ENCODE results near the gene MPZL2. TPM values are rescaled to one million over a fixed set of nuclear protein-coding genes. Genes with fewer than 3 reads are reported as not detected.

MPZL2 gene
- total RNA-seq, 2 donors from 2014 or later = 19.7 to 48.5 TPM

DNA sequence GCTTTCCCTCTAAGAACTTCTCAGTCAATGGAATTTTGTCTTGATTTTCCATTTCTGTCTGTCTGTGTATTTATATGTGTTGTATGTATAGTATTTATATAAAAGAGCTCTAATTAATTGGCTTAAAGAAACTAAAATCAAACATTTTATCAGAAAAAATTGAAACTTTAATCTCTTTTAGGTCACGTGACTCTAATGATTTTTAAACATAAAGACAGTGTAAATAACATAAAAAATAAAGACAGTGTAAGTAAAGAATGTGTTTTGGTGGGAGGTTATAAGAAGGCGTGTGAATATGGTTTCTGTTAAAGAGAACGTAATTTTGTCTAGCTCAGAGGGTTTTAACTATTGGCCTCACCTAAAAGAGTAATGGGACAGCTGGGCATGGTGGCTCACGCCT lies 41.7 kb downstream of the MPZL2 start:
- Histone ChIP-seq H3K9me3 (no peaks in the 10 kb centered on the region), H3K36me3 (replicated peaks in 1 of 2; ENCODE audit: insufficient read depth in 1 of 2, low read depth in 2 of 2) (no peaks in the 10 kb centered on the region), H3K4me3 (no peak overlapping the region), H3K4me1 (no peaks in the 10 kb centered on the region), H3K27ac (no peak overlapping the region), H3K27me3 (no peaks in the 10 kb centered on the region)
- no peak for DNase-seq
- 45 to 50% methylated on average over 4 of the region's 4 CpGs for WGBS, 2 donors
- intact Hi-C loops (cut with DNase I) = no loop called here
- no peak for TF ChIP-seq POLR2A (IDR thresholded peaks at IDR 0.05)
- TF ChIP-seq, protein P1, sequence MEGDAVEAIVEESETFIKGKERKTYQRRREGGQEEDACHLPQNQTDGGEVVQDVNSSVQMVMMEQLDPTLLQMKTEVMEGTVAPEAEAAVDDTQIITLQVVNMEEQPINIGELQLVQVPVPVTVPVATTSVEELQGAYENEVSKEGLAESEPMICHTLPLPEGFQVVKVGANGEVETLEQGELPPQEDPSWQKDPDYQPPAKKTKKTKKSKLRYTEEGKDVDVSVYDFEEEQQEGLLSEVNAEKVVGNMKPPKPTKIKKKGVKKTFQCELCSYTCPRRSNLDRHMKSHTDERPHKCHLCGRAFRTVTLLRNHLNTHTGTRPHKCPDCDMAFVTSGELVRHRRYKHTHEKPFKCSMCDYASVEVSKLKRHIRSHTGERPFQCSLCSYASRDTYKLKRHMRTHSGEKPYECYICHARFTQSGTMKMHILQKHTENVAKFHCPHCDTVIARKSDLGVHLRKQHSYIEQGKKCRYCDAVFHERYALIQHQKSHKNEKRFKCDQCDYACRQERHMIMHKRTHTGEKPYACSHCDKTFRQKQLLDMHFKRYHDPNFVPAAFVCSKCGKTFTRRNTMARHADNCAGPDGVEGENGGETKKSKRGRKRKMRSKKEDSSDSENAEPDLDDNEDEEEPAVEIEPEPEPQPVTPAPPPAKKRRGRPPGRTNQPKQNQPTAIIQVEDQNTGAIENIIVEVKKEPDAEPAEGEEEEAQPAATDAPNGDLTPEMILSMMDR (IDR thresholded peaks at IDR 0.05) = no peak
- ATAC-seq = no peak

DNA sequence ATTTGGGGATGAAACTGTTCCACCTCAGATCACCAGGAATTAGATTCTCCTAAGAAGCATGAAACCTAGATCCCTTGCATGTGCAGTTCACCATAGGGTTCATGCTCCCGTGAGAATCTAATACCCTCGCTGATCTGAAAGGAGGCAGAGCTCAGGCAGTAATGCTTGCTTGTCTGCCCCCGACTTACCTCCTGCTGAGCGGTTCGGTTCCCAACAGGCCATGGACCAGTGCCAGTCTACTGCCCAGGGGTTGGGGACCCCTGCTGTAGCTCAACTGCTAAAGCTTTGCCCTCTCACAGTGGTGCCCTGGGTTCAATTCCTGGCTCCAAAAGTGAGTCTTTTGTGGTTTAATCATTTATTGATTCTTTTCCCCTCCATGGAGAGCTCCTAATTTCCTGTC lies 42.7 kb downstream of the MPZL2 start:
- TF ChIP-seq, protein P1 (IDR thresholded peaks at IDR 0.05) = no peak
- TF ChIP-seq POLR2A (IDR thresholded peaks at IDR 0.05) = no peak
- WGBS, 2 donors = 63 to 70% methylated on average over 5 of the region's 5 CpGs
- H3K9me3 ChIP-seq = no peaks in the 10 kb centered on the region
- H3K27me3 ChIP-seq = no peaks in the 10 kb centered on the region
- H3K4me1 ChIP-seq = no peaks in the 10 kb centered on the region
- ATAC-seq (no peak), DNase-seq (no peak)
- H3K36me3 ChIP-seq (replicated peaks in 1 of 2; ENCODE audit: insufficient read depth in 1 of 2, low read depth in 2 of 2) = no peaks in the 10 kb centered on the region
- H3K4me3 ChIP-seq = no peak overlapping the region
- H3K27ac ChIP-seq = no peak overlapping the region
- intact Hi-C loops (cut with DNase I) = no loop called here

DNA sequence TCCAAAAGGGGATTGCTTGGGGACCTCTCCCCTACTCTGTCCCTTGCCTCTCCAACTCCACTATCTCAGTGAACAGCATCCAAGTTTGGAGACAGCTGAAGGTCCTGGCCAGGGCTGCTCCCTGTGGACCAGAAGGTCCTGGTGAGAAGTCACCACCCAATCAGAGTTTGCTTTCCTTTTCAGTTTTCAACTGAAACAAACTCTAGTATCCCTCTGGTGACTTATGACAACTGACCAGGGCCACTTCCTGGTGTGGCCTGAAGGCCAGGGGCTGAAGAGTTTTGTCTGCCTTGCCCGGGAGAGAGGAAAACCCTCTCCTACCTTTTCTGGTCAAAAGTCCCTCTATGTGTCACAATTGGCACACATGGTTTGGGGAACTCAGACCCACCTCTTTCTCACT lies 44.4 kb downstream of the MPZL2 start:
- intact Hi-C loops (cut with DNase I) = no loop called here
- Histone ChIP-seq H3K27ac (no peak overlapping the region), H3K9me3 (no peaks in the 10 kb centered on the region), H3K36me3 (replicated peaks in 1 of 2; ENCODE audit: insufficient read depth in 1 of 2, low read depth in 2 of 2) (no peaks in the 10 kb centered on the region), H3K4me3 (no peak overlapping the region), H3K27me3 (no peaks in the 10 kb centered on the region), H3K4me1 (no peaks in the 10 kb centered on the region)
- ATAC-seq (no peak), DNase-seq (no peak)
- 67 to 71% methylated on average over 1 of the region's 1 CpG for WGBS, 2 donors
- TF ChIP-seq, protein P1 (IDR thresholded peaks at IDR 0.05) = no peak
- no peak for TF ChIP-seq POLR2A (IDR thresholded peaks at IDR 0.05)

DNA sequence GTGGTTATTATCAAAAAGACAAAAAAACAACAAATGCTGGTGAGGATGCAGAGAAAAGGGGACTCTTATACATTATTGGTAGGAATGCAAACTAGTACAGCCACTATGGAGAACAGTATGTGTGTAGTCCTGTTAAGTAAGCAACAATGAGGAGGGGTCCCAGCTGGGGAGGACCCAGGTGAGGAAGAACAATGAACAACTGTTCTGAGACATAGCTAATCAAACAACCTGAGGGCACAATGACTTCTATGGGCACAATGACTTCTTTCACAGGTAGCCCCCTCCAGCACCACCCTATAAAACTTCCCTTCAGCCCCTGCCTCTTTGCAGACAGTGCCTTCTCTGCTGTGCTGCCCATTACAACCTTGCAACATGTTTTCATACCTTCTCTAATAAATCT lies 44.9 kb downstream of the MPZL2 start:
- no peak overlapping the region for H3K4me3 ChIP-seq
- no peak overlapping the region for H3K27ac ChIP-seq
- H3K4me1 ChIP-seq = no peaks in the 10 kb centered on the region
- H3K9me3 ChIP-seq = no peaks in the 10 kb centered on the region
- DNase-seq = no peak
- no peaks in the 10 kb centered on the region for H3K27me3 ChIP-seq
- no peak for ATAC-seq
- intact Hi-C loops (cut with DNase I) = no loop called here
- no peak for TF ChIP-seq POLR2A (IDR thresholded peaks at IDR 0.05)
- TF ChIP-seq, protein P1 (IDR thresholded peaks at IDR 0.05) = no peak
- H3K36me3 ChIP-seq (replicated peaks in 1 of 2; ENCODE audit: insufficient read depth in 1 of 2, low read depth in 2 of 2) = no peaks in the 10 kb centered on the region

DNA sequence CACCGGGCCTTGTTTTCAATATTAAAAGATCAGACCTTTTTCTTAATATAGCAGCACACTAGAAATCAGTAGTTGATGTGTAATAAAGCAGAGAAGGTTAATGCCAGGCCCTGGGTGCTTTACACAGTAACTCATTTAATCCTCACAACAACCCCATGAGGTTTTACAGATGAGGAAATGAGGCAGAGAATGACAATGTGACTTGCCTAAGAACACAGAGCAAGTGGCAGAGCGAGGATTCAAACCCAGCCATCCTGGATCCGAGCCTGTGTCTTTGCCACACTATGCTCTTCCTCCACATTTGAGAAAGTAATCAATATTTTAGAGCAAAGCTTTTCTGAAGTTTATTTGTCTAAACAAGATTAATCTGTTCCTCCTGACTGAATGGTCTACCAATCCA lies 46.5 kb downstream of the MPZL2 start:
- DNase-seq = no peak
- Histone ChIP-seq H3K9me3 (no peaks in the 10 kb centered on the region), H3K36me3 (replicated peaks in 1 of 2; ENCODE audit: insufficient read depth in 1 of 2, low read depth in 2 of 2) (no peaks in the 10 kb centered on the region), H3K4me3 (no peak overlapping the region), H3K27me3 (no peaks in the 10 kb centered on the region), H3K4me1 (no peaks in the 10 kb centered on the region), H3K27ac (no peak overlapping the region)
- no peak for TF ChIP-seq POLR2A (IDR thresholded peaks at IDR 0.05)
- TF ChIP-seq, protein P1 (IDR thresholded peaks at IDR 0.05) = no peak
- WGBS, 2 donors = 78 to 88% methylated on average over 3 of the region's 3 CpGs
- no peak for ATAC-seq
- intact Hi-C loops (cut with DNase I) = no loop called here
